ENCODE results near the gene PCSK9.

PCSK9 gene

DNA sequence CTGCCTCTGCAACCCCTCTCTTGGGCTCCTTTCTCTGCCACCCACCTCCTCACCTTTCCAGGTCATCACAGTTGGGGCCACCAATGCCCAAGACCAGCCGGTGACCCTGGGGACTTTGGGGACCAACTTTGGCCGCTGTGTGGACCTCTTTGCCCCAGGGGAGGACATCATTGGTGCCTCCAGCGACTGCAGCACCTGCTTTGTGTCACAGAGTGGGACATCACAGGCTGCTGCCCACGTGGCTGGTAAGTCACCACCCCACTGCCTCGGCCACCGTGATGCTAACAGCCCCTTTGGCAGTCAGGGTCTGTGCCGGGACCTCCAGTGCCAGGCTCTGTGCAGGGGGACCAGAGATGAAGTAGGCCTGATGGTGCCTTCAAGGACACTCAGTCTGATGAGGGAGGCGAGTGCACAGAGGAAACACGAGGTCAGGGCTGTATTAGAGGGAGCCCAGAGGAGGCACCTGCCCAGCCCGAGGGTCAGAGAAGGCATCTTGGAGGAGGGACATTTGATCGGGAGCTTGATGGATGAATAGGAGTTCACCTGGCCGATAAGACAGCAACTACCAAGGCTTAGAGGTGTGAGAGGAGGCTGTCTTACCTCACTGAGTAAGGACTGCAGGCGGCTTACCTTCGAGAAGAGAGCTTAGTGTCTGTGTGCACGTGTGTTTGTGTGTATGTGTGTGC, 18.1 kb downstream of the PCSK9 start:
- Histone ChIP-seq H3K9me3 (ENCODE audit: control insufficient read depth in 1 of 2, low read length in 2 of 2) (no peaks in the 10 kb centered on the region), H3K4me1 (ENCODE audit: control insufficient read depth in 1 of 2, insufficient read depth in 2 of 2, low read length in 2 of 2) (no peaks in the 10 kb centered on the region), H3K27me3 (ENCODE audit: control insufficient read depth in 1 of 2, insufficient read depth in 2 of 2, low read length in 2 of 2) (no peaks in the 10 kb centered on the region), H3K36me3 (ENCODE audit: control insufficient read depth in 1 of 2, insufficient read depth in 2 of 2, low read length in 2 of 2) (peaks cover 0 to 68% of the 10 kb centered on the region in 2 donors), H3K4me3 (ENCODE audit: low read depth in 1 of 2, low read length in 2 of 2) (no peak overlapping the region), H3K9ac (ENCODE audit: low read depth in 1 of 2, low read length in 2 of 2) (no peak overlapping the region), H3K27ac (ENCODE audit: low read depth, low read length) (no peak overlapping the region)

DNA sequence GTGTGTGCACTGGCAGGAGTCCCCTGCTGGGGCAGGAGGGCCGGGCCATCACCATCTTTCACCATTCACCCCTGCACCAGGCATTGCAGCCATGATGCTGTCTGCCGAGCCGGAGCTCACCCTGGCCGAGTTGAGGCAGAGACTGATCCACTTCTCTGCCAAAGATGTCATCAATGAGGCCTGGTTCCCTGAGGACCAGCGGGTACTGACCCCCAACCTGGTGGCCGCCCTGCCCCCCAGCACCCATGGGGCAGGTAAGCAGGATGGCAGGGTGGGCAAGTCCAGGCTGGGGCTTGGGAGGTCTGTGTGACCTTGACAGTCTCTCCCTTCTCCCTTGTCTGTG, 18.6 kb downstream of the PCSK9 start:
- Histone ChIP-seq H3K9me3 (ENCODE audit: control insufficient read depth in 1 of 2, low read length in 2 of 2) (no peaks in the 10 kb centered on the region), H3K36me3 (ENCODE audit: control insufficient read depth in 1 of 2, insufficient read depth in 2 of 2, low read length in 2 of 2) (peaks cover 0 to 62% of the 10 kb centered on the region in 2 donors), H3K4me1 (ENCODE audit: control insufficient read depth in 1 of 2, insufficient read depth in 2 of 2, low read length in 2 of 2) (no peaks in the 10 kb centered on the region), H3K4me3 (ENCODE audit: low read depth in 1 of 2, low read length in 2 of 2) (no peak overlapping the region), H3K9ac (ENCODE audit: low read depth in 1 of 2, low read length in 2 of 2) (no peak overlapping the region), H3K27ac (ENCODE audit: low read depth, low read length) (no peak overlapping the region), H3K27me3 (ENCODE audit: control insufficient read depth in 1 of 2, insufficient read depth in 2 of 2, low read length in 2 of 2) (no peaks in the 10 kb centered on the region)

DNA sequence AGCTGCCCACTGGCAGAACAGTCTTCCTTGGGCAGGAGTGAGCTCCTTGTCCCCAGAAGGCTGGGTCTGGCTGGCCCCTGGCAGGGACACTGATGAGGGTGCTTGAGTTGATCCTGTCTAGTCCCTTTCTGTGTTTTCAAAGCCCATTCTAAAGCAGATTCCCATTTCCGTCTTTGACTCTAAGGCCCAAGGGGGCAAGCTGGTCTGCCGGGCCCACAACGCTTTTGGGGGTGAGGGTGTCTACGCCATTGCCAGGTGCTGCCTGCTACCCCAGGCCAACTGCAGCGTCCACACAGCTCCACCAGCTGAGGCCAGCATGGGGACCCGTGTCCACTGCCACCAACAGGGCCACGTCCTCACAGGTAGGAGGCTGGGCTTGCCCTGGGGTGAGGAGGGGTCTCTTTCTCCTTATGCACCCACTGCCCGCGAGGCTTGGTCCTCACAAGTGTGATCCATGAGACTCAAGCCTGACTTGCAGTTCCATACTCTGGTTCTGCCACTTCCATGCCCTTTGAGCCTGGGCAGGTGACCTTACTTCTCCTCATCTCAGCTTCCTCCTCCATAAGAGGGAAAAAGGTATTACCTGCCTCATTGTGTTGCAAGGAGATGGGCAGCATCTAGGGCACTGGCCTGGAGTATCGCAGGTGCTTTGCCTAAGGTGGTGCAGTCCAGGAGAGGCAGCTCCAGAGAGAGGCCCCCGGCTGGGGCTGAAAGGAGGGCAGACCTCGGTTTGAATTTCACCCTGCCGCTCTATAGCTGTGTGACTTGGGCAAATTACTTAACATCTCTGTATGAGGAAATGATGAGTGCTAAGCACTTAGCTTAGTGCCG, 20.2 kb downstream of the PCSK9 start:
- no peaks in the 10 kb centered on the region for H3K4me1 ChIP-seq (ENCODE audit: control insufficient read depth in 1 of 2, insufficient read depth in 2 of 2, low read length in 2 of 2)
- H3K27ac ChIP-seq (ENCODE audit: low read depth, low read length): no peak overlapping the region
- no peaks in the 10 kb centered on the region for H3K27me3 ChIP-seq (ENCODE audit: control insufficient read depth in 1 of 2, insufficient read depth in 2 of 2, low read length in 2 of 2)
- no peaks in the 10 kb centered on the region for H3K9me3 ChIP-seq (ENCODE audit: control insufficient read depth in 1 of 2, low read length in 2 of 2)
- no peak overlapping the region for H3K9ac ChIP-seq (ENCODE audit: low read depth in 1 of 2, low read length in 2 of 2)
- H3K4me3 ChIP-seq (ENCODE audit: low read depth in 1 of 2, low read length in 2 of 2): no peak overlapping the region
- H3K36me3 ChIP-seq (ENCODE audit: control insufficient read depth in 1 of 2, insufficient read depth in 2 of 2, low read length in 2 of 2): peaks cover 0 to 60% of the 10 kb centered on the region in 2 donors

DNA sequence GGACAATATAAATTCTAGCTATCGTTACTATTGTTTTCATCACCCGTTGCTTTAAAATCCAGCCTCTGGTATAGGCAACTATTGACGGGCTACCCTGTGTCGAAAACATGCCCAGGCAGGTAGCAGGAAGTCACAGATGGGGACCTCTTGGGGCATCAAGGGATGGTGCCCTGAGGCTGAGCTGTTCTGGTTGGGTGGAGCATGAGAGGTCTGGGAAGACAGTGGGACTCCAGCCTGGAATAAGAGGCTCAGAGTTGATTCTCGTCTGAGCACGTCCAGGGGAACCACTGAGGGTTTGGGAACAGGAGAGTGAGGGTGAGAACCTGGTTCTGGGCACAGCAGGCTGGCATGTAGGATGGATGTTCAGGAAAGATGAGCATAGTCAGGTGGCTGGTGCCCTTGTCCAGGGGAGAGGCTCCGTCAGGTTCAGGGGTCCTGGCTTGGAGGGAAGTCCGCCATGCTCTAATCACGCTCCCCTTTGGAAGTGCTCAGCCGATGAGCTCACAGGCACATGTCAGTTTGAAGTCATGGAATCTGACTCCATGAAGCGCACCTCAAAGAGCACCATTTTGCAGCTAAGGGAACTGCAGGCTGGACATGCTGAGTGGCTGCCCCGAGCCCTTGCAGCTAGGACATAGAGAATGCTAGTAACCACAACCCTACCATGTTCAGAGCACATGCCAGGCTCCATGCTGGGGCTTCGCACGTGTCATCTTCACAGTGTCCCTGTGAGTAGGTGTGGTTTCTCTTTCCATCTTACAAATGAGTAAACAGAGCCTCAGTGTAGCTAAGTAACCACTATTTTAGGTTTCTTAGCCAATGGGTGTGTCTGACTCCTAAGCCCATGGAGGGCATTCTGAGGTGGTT, 21.0 kb downstream of the PCSK9 start:
- H3K27me3 ChIP-seq (ENCODE audit: control insufficient read depth in 1 of 2, insufficient read depth in 2 of 2, low read length in 2 of 2): no peaks in the 10 kb centered on the region
- no peak overlapping the region for H3K4me3 ChIP-seq (ENCODE audit: low read depth in 1 of 2, low read length in 2 of 2)
- no peaks in the 10 kb centered on the region for H3K4me1 ChIP-seq (ENCODE audit: control insufficient read depth in 1 of 2, insufficient read depth in 2 of 2, low read length in 2 of 2)
- peaks cover 0 to 58% of the 10 kb centered on the region in 2 donors for H3K36me3 ChIP-seq (ENCODE audit: control insufficient read depth in 1 of 2, insufficient read depth in 2 of 2, low read length in 2 of 2)
- no peak overlapping the region for H3K9ac ChIP-seq (ENCODE audit: low read depth in 1 of 2, low read length in 2 of 2)
- no peak overlapping the region for H3K27ac ChIP-seq (ENCODE audit: low read depth, low read length)
- H3K9me3 ChIP-seq (ENCODE audit: control insufficient read depth in 1 of 2, low read length in 2 of 2): no peaks in the 10 kb centered on the region

DNA sequence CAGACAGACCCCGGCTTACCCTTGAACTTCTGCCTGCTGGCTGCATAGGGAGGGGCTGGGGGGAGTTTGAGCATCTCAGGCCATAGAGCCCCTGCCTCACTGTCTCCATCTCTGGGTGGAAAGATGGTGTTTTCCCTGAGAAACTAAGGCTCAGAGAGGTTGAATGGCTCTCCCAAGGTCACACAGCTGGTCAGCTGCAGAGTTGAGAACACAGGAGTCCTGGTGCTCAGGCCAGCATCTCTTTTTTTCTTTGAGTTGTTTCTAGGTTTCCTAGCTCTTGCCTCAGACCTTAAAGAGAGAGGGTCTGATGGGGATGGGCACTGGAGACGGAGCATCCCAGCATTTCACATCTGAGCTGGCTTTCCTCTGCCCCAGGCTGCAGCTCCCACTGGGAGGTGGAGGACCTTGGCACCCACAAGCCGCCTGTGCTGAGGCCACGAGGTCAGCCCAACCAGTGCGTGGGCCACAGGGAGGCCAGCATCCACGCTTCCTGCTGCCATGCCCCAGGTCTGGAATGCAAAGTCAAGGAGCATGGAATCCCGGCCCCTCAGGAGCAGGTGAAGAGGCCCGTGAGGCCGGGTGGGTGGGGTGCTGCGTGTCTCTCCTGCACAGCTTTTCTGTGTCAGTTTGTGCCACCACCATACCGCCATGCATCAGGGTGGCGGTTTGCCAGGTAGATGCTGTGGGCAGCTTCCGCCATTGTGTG, 21.8 kb downstream of the PCSK9 start:
- no peaks in the 10 kb centered on the region for H3K9me3 ChIP-seq (ENCODE audit: control insufficient read depth in 1 of 2, low read length in 2 of 2)
- H3K36me3 ChIP-seq (ENCODE audit: control insufficient read depth in 1 of 2, insufficient read depth in 2 of 2, low read length in 2 of 2): peaks cover 0 to 66% of the 10 kb centered on the region in 2 donors
- H3K9ac ChIP-seq (ENCODE audit: low read depth in 1 of 2, low read length in 2 of 2): no peak overlapping the region
- no peak overlapping the region for H3K4me3 ChIP-seq (ENCODE audit: low read depth in 1 of 2, low read length in 2 of 2)
- no peaks in the 10 kb centered on the region for H3K4me1 ChIP-seq (ENCODE audit: control insufficient read depth in 1 of 2, insufficient read depth in 2 of 2, low read length in 2 of 2)
- H3K27ac ChIP-seq (ENCODE audit: low read depth, low read length): no peak overlapping the region
- H3K27me3 ChIP-seq (ENCODE audit: control insufficient read depth in 1 of 2, insufficient read depth in 2 of 2, low read length in 2 of 2): no peaks in the 10 kb centered on the region

DNA sequence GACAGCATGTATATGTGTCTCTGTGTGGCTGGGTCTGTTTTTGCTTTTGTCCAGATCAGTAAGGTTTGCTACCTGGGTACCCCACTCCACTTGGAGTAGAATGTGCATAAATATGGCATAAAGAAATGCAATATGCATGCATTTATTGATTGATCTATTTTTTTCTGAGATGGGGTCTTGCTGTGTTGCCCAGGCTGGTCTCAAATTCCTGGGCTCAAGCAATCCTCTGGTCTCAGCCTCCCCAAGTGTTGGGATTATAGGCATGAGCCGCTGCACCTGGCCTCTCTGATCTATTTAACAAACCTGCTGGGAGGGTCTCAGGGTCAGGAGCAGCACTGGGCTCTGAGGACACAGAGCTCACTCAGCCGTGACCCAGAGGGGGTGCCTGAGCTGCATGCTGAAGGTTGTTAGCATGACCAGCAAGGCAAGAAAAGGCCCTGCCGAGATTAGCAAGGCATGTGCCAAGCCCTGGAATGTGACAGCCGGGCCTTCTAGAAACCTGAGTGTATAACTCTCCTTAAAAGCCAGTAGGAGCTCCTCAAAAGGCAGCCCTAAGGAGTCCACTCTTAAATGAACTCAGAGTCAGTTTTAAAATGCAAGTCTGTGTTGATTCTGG, 22.5 kb downstream of the PCSK9 start:
- peaks cover 5 to 69% of the 10 kb centered on the region in 2 donors for H3K36me3 ChIP-seq (ENCODE audit: control insufficient read depth in 1 of 2, insufficient read depth in 2 of 2, low read length in 2 of 2)
- H3K9ac ChIP-seq (ENCODE audit: low read depth in 1 of 2, low read length in 2 of 2): no peak overlapping the region
- H3K27me3 ChIP-seq (ENCODE audit: control insufficient read depth in 1 of 2, insufficient read depth in 2 of 2, low read length in 2 of 2): no peaks in the 10 kb centered on the region
- no peak overlapping the region for H3K4me3 ChIP-seq (ENCODE audit: low read depth in 1 of 2, low read length in 2 of 2)
- H3K4me1 ChIP-seq (ENCODE audit: control insufficient read depth in 1 of 2, insufficient read depth in 2 of 2, low read length in 2 of 2): no peaks in the 10 kb centered on the region
- no peak overlapping the region for H3K27ac ChIP-seq (ENCODE audit: low read depth, low read length)
- no peaks in the 10 kb centered on the region for H3K9me3 ChIP-seq (ENCODE audit: control insufficient read depth in 1 of 2, low read length in 2 of 2)

DNA sequence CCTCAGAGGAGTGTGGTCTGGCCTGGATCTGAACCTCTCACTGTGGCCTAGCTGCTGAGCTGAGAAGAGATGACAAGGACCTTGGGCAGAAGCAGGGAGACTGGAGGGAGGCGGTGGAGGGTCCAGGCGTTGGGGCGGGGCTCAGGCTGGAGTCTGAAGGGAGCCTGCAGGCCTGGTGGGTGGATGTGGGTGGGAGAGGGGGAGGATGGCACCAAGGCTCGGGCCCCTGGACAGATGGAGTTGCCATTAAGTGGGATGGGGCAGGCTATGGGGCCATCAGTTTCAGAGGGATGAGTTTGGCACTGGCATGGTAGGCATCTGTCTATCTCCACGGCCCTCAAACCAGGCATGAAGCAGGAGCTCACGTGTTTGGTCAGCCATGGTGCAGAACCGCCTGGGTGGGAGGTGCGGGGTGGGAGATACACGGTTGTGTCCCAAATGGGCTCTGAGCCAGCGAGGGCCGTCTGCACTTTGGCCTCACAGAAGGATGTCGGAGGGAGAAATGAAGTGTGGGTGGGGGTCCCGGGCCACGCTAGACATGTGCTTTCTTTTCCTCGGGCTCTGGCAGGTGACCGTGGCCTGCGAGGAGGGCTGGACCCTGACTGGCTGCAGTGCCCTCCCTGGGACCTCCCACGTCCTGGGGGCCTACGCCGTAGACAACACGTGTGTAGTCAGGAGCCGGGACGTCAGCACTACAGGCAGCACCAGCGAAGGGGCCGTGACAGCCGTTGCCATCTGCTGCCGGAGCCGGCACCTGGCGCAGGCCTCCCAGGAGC, 23.6 kb downstream of the PCSK9 start:
- no peak overlapping the region for H3K9ac ChIP-seq (ENCODE audit: low read depth in 1 of 2, low read length in 2 of 2)
- peaks cover 16 to 68% of the 10 kb centered on the region in 2 donors for H3K36me3 ChIP-seq (ENCODE audit: control insufficient read depth in 1 of 2, insufficient read depth in 2 of 2, low read length in 2 of 2)
- no peak overlapping the region for H3K27ac ChIP-seq (ENCODE audit: low read depth, low read length)
- no peaks in the 10 kb centered on the region for H3K4me1 ChIP-seq (ENCODE audit: control insufficient read depth in 1 of 2, insufficient read depth in 2 of 2, low read length in 2 of 2)
- H3K27me3 ChIP-seq (ENCODE audit: control insufficient read depth in 1 of 2, insufficient read depth in 2 of 2, low read length in 2 of 2): no peaks in the 10 kb centered on the region
- H3K9me3 ChIP-seq (ENCODE audit: control insufficient read depth in 1 of 2, low read length in 2 of 2): no peaks in the 10 kb centered on the region
- no peak overlapping the region for H3K4me3 ChIP-seq (ENCODE audit: low read depth in 1 of 2, low read length in 2 of 2)

DNA sequence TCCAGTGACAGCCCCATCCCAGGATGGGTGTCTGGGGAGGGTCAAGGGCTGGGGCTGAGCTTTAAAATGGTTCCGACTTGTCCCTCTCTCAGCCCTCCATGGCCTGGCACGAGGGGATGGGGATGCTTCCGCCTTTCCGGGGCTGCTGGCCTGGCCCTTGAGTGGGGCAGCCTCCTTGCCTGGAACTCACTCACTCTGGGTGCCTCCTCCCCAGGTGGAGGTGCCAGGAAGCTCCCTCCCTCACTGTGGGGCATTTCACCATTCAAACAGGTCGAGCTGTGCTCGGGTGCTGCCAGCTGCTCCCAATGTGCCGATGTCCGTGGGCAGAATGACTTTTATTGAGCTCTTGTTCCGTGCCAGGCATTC, 24.2 kb downstream of the PCSK9 start:
- no peak overlapping the region for H3K4me3 ChIP-seq (ENCODE audit: low read depth in 1 of 2, low read length in 2 of 2)
- H3K9ac ChIP-seq (ENCODE audit: low read depth in 1 of 2, low read length in 2 of 2): no peak overlapping the region
- H3K9me3 ChIP-seq (ENCODE audit: control insufficient read depth in 1 of 2, low read length in 2 of 2): no peaks in the 10 kb centered on the region
- H3K27ac ChIP-seq (ENCODE audit: low read depth, low read length): no peak overlapping the region
- H3K36me3 ChIP-seq (ENCODE audit: control insufficient read depth in 1 of 2, insufficient read depth in 2 of 2, low read length in 2 of 2): peaks cover 16 to 66% of the 10 kb centered on the region in 2 donors
- H3K27me3 ChIP-seq (ENCODE audit: control insufficient read depth in 1 of 2, insufficient read depth in 2 of 2, low read length in 2 of 2): no peaks in the 10 kb centered on the region
- no peaks in the 10 kb centered on the region for H3K4me1 ChIP-seq (ENCODE audit: control insufficient read depth in 1 of 2, insufficient read depth in 2 of 2, low read length in 2 of 2)

DNA sequence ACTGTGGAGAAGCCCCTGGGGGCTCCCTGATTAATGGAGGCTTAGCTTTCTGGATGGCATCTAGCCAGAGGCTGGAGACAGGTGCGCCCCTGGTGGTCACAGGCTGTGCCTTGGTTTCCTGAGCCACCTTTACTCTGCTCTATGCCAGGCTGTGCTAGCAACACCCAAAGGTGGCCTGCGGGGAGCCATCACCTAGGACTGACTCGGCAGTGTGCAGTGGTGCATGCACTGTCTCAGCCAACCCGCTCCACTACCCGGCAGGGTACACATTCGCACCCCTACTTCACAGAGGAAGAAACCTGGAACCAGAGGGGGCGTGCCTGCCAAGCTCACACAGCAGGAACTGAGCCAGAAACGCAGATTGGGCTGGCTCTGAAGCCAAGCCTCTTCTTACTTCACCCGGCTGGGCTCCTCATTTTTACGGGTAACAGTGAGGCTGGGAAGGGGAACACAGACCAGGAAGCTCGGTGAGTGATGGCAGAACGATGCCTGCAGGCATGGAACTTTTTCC, 24.8 kb downstream of the PCSK9 start:
- Histone ChIP-seq H3K9me3 (ENCODE audit: control insufficient read depth in 1 of 2, low read length in 2 of 2) (no peaks in the 10 kb centered on the region), H3K36me3 (ENCODE audit: control insufficient read depth in 1 of 2, insufficient read depth in 2 of 2, low read length in 2 of 2) (peaks cover 18 to 67% of the 10 kb centered on the region in 2 donors), H3K4me1 (ENCODE audit: control insufficient read depth in 1 of 2, insufficient read depth in 2 of 2, low read length in 2 of 2) (no peaks in the 10 kb centered on the region), H3K27ac (ENCODE audit: low read depth, low read length) (no peak overlapping the region), H3K27me3 (ENCODE audit: control insufficient read depth in 1 of 2, insufficient read depth in 2 of 2, low read length in 2 of 2) (no peaks in the 10 kb centered on the region), H3K9ac (ENCODE audit: low read depth in 1 of 2, low read length in 2 of 2) (no peak overlapping the region), H3K4me3 (ENCODE audit: low read depth in 1 of 2, low read length in 2 of 2) (no peak overlapping the region)

Data from duodenal mucosa (tissue), 2 donors.